GM18505 (cell line): ENCODE data around the gene HNF4A.

Experiments used
- ATAC-seq: cut with Tn5 transposase; IDR thresholded peaks from one replicate; pipeline ENCODE4 v1.9.1; 2021; ENCODE audit not compliant: unreplicated experiment
- POLR2A ChIP-seq: IDR thresholded peaks from 4 replicates; pipeline ENCODE4 v1.6.1; 2011; ENCODE audit warnings: borderline replicate concordance; ENCODE audit not compliant: insufficient read depth, insufficient read length; ENCODE audit errors: extremely low read depth

HNF4A gene

DNA sequence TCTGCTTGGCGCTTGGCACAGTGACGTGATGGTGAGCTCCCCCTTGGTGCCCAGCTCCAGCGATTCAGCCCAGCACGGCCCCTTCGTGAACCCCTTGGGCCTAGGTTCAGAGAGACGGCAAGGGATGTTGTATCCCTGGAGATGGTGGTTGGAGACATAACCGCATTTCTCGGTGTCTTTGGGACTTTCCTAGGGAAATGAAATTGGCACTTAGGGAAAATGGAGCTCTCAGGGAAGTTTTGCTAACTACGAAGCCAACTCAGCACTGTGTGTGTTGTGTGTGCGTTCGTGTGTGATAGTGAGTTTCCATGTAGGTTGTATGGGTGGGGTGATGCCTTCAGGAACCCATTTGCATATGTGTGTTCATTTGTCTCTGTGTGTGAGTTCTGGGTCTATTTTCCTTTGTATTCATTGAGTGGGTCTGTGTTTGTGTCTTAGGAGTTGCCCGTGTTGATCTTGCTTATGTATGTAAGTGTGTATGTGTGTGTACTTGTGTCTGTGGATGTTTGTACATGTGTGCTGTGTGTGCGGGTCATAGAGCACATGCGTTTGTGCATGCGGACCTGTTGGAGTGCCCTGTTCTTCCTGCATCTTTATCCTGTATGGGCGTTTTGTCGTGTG, 46.4 kb downstream of the HNF4A start:
- no peak for ATAC-seq
- no peak for TF ChIP-seq POLR2A

DNA sequence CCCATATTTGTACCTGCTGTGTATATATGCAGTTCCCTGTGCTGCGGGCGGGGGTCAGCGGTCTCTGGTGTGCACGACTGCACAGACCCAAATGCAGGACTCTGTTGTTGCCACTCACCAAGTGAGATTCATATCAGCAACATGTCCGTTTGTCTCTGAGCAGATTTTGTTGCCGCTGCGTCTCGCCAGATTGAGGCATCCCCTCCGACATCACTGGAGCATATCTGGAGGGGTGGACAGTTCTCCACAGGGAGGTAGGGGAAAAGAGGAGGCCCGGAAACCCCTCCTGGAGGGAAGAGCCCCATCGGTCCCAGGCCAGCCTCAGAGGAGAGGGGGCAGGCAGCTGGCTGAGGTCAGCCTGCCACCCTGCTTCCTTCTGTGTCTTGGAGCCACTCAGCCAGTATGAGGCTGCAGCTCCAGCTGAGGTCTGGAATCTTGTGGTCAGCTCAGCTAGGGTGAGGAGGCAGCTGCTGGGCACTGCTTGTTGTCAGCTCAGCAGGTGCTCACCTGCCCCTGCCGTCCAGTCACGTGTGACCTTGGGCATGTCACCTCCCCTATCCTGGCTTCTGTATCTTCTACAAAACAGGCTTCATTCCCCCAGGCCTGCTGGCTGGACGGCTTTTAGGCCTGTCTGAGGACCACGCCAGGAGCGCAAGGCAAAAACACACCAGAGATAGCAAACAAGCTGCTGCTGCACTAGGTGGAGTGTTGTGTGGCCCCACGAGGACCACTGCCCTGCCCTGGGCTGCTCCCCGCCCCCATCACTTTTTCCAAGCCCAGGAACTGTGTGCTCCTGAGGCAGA, 47.1 kb downstream of the HNF4A start:
- TF ChIP-seq POLR2A: no peak
- no peak for ATAC-seq

DNA sequence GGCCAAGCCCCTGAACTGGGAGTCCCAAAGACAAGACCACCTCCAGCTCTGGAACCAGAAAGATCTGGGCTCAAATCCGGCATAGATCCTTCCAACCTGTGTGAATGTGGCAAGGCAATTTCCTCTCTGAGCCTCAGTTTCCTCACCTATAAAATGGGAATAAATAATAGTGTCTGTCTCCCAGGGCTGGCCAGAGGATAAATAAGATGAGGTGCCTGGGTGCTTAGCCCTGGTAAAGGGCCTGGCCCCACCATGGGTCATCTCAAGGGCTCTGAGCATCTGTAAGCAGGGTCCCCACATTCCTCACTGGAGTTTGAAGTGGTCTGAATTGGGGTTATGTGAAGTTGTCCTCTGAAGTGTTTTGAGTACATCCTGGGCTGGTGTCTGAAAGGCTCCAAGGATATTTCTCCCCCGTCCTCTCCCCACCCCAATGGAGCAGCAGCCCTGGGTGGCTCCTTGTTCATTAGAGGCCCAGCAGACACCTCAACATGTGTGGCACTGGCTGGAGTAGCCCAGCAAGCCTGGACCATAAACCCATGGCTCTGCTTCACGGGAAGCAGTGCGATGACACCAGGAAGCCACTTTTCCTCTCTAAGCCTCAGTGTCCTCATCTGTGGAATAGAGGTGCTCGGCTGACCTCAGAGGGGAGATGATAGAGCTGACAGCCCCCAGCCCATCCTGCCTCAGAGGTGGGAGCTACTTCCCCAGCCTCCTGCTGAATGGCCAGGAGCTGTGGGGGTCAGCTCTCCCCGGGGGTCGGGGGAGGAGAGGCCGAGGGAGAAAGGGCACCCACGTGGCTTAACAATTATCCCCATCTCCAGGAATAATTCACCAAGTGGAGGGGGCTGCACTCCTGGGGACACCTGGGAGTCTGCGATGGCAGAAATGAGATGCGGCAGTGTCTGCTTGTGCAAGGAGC, 48.0 kb downstream of the HNF4A start:
- no peak for TF ChIP-seq POLR2A
- ATAC-seq: no peak

- TF ChIP-seq POLR2A: no peak
- ATAC-seq: no peak
Observed at GRCh38 chr20:44404204-44405181, 49.0 kb downstream of the HNF4A start.

DNA sequence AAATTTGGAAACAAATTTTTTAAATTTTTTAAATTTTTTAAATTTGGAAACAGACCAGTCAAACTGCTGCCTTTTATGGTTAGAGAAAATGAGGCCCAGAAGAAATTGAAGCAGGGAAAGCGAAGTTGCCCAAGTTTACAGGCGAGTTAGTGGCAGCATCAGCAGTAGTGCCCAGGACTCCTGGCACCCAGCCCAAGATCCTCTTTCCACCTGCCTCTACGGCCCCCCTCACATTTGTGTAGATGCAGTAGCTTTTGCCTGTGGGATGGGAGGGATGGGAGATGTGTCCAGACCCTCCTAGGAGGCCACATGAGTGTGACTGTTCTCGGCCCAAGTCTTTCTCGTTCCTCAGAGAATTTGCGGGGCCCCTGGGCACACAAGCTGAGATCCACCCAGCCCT, 49.8 kb downstream of the HNF4A start:
- no peak for TF ChIP-seq POLR2A
- no peak for ATAC-seq

DNA sequence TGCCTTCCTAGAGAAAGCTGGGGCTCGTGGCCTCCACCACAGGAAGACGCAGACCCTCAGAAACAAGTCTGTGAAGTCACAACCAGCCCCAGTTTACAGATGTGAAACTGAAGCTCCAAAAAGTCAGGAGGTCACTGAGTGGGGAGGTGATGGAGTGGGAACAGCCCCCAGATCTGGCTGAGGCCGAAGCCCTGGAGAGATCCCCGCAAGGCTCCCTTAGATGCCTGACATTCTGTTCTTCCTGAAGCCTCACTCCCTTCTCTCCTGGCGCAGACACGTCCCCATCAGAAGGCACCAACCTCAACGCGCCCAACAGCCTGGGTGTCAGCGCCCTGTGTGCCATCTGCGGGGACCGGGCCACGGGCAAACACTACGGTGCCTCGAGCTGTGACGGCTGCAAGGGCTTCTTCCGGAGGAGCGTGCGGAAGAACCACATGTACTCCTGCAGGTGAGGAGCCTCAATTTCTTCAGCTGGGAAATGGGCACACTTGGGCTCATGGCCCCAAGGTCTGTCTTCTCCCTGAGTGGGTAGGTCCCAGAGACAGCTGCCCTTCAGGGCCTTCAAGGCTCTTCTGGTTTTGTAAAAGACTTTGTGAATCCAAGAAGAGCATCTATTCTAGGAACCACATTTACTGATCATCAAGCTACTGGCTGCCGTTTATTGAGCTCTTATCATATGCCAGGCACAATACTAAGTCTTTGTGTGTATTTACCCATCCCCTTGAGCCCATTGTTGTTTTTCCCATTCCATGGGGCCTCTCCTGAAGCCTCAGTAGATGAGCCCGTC, 50.5 kb downstream of the HNF4A start:
- no peak for ATAC-seq
- no peak for TF ChIP-seq POLR2A

GRCh38 chr20:44406572-44407137, 51.2 kb downstream of the HNF4A start:
- no peak for TF ChIP-seq POLR2A
- ATAC-seq: no peak

DNA sequence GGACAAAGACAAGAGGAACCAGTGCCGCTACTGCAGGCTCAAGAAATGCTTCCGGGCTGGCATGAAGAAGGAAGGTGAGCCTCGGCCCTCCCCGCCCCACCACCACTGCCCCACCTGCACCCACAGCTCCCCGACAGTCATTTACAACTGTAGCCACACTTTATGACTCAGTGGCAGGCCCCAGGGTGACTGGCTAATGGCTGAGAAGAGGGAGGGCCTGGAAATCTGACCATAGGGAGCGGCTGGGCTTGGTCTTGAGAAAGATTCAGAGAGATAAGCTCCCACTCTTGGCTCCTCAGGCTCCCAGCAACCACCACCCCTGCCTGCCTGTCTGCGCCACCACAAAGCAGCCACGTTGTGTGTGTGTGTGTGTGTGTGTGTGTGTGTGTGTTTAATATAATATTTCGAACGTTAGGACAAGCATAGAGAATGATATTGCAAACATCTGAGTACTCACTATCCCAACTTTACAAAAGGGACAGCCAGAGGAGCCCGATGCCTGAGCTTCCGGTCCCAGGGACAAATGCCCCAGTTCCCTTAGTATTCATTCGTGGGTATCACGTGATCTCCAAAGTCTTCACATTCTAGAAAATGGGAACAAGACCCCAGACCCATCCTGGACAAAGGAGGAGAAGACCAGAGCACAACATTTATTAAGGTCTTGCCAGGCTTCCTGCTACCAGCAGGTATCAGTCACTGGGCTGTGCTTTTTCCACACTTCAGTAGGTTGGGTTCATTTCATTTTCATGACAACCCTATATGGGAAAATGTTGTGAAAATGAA, 52.1 kb downstream of the HNF4A start:
- no peak for ATAC-seq

DNA sequence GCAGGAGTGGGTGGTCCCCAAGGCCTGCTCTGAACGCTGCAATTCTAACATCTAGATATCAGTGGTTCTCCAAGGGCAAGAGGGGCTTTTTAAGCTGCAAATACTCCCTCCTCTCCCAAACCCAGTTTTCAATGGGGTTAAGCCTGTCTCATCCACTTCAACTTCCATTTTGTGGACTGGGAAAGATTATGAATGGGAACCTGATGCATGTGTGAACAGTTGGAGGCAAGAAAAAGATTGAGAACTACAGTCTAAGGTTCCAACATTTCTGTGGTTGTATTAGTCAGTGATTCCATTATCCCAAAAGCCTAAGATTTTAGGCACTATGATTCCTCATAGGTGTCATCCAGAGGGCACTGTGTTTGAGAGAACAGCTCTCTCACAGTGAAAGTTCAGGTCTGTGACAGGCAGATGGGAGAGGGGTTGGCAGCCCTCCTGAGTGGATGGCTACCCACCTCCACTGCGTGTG, 53.7 kb downstream of the HNF4A start:
- no peak for ATAC-seq
- TF ChIP-seq POLR2A: no peak

More for the DNA sequence above, 52.1 kb downstream of the HNF4A start:
- no peak for TF ChIP-seq POLR2A

DNA sequence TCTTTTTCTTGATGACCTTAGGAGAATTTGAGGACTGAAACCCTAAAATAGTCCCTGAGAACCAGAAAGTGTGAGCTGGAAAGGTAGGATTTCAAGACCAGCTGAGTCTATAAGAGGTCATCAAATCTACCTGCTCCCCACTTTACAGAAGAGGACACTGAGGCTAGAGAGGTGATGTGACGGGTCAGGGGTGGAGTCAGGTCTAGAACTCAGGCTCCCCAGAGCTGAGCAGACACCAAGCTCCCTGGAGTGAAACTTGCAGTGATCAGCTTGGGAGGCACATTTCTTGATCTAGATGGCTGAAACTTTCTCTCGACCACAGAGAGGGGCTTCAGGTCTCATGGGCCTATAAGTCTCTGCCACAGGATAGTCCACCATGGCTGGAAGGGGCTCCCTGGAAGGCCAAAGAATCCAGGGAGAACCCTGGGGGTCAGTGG, 55.1 kb downstream of the HNF4A start:
- no peak for ATAC-seq
- TF ChIP-seq POLR2A: no peak

GRCh38 chr20:44411020-44411756, 55.7 kb downstream of the HNF4A start:
- TF ChIP-seq POLR2A: no peak
- no peak for ATAC-seq
